Measurements from ENCODE around the gene ZNF148. TPM values are rescaled to one million over a fixed set of nuclear protein-coding genes. Genes with fewer than 3 reads are reported as not detected.

ZNF148 gene
- total RNA-seq, 1 donor from 2014 or later, result 47.5 TPM

DNA sequence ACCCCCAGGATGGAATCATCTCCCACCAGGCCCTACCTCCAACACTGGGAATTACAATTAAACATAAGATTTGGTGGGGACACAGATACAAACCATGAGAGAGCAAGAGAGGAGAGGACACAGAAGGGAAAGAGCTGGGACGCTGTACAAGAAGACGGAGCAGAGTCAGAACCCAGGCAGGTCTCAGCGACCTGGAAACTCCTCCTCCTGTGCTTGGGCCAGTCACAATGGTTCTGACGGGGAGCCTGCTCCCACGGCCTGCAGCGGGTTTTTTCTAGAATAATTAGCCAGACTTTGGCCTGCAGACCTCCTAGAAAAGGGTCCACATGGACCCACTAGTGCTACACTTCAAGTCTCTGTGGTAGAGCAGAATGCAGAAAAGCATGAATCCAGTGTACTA, 168.2 kb downstream of the ZNF148 start:
- TF ChIP-seq, protein P1, sequence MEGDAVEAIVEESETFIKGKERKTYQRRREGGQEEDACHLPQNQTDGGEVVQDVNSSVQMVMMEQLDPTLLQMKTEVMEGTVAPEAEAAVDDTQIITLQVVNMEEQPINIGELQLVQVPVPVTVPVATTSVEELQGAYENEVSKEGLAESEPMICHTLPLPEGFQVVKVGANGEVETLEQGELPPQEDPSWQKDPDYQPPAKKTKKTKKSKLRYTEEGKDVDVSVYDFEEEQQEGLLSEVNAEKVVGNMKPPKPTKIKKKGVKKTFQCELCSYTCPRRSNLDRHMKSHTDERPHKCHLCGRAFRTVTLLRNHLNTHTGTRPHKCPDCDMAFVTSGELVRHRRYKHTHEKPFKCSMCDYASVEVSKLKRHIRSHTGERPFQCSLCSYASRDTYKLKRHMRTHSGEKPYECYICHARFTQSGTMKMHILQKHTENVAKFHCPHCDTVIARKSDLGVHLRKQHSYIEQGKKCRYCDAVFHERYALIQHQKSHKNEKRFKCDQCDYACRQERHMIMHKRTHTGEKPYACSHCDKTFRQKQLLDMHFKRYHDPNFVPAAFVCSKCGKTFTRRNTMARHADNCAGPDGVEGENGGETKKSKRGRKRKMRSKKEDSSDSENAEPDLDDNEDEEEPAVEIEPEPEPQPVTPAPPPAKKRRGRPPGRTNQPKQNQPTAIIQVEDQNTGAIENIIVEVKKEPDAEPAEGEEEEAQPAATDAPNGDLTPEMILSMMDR (IDR thresholded peaks at IDR 0.05), result no peak
- Histone ChIP-seq H3K4me3 (no peak overlapping the region), H3K27ac (no peak overlapping the region), H3K4me1 (no peaks in the 10 kb centered on the region), H3K9me3 (no peaks in the 10 kb centered on the region), H3K36me3 (no peaks in the 10 kb centered on the region), H3K27me3 (peaks cover under 1% of the 10 kb centered on the region)
- intact Hi-C loops (cut with DNase I), result no loop called here
- no peak for ATAC-seq
- DNase-seq, result no peak

DNA sequence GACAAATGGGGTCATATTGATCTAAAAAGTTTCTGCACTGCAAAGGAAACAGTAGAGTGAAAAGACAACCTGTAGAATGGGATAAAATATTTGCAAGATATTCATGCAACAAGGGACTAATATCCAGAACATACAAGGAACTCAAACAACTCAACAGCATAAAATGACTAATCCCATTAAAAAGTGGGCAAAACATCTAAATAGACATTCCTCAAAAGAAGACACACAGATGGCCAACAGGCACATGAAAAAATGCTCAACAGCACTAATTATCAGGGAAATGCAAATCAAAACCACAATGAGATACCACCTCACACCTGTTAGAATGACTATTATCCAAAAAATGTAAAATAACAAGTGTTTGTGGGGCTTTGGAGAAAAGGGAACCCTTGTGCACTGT, 171.4 kb downstream of the ZNF148 start:
- intact Hi-C loops (cut with DNase I), result no loop called here
- TF ChIP-seq, protein P1 (IDR thresholded peaks at IDR 0.05), result no peak
- DNase-seq, result no peak
- H3K9me3 ChIP-seq, result no peaks in the 10 kb centered on the region
- H3K36me3 ChIP-seq, result no peaks in the 10 kb centered on the region
- H3K4me1 ChIP-seq, result no peaks in the 10 kb centered on the region
- ATAC-seq, result no peak
- H3K27ac ChIP-seq, result no peak overlapping the region
- no peak overlapping the region for H3K4me3 ChIP-seq
- no peaks in the 10 kb centered on the region for H3K27me3 ChIP-seq

DNA sequence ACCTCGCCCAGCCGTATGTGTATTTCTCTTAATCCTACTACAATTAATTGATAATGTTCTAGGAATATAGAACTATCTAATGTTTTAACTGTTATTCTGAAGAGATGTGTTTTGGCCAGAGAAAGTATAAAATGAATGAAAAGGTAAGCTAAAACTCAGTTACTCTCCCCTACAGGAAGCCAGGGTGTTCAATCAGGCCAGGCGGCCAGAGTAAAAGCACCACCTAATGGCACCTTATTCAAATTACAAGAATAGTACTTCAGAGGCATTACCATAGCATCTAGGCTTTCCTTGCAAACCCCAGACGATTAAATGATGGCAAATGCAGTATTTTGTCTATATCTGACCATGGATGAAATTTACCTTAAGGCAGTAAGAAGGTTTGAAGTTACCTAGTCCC, 172.9 kb downstream of the ZNF148 start:
- ATAC-seq (peak; percentile 33), DNase-seq (no peak)
- Histone ChIP-seq H3K27ac (no peak overlapping the region), H3K9me3 (no peaks in the 10 kb centered on the region), H3K4me1 (no peaks in the 10 kb centered on the region), H3K27me3 (no peaks in the 10 kb centered on the region), H3K4me3 (no peak overlapping the region), H3K36me3 (no peaks in the 10 kb centered on the region)
- intact Hi-C loops (cut with DNase I), result no loop called here
- TF ChIP-seq, protein P1 (IDR thresholded peaks at IDR 0.05), result peak; percentile 8

DNA sequence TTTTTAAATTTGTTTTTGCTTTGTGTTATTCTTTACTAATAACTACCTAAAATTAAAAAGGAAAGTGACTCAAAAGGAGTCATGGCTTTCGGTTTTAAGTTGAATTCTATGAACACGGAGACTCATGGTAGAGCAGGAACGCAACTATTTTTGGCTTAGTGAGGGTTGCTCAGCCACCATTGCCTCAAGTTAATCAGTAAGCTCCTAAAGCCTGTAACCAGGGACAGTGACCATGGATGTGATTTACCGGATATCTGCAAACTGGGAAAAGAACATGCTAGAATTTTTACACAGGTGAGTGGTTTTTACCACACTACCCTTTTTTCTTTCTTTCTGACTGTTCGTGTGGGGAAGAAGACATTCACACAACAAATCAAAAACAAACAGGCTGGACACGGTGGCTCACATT, 174.4 kb downstream of the ZNF148 start:
- Histone ChIP-seq H3K36me3 (no peaks in the 10 kb centered on the region), H3K27ac (no peak overlapping the region), H3K4me3 (no peak overlapping the region), H3K27me3 (no peaks in the 10 kb centered on the region), H3K9me3 (no peaks in the 10 kb centered on the region), H3K4me1 (no peaks in the 10 kb centered on the region)
- TF ChIP-seq, protein P1 (IDR thresholded peaks at IDR 0.05), result no peak
- DNase-seq (no peak), ATAC-seq (no peak)
- intact Hi-C loops (cut with DNase I), result no loop called here

DNA sequence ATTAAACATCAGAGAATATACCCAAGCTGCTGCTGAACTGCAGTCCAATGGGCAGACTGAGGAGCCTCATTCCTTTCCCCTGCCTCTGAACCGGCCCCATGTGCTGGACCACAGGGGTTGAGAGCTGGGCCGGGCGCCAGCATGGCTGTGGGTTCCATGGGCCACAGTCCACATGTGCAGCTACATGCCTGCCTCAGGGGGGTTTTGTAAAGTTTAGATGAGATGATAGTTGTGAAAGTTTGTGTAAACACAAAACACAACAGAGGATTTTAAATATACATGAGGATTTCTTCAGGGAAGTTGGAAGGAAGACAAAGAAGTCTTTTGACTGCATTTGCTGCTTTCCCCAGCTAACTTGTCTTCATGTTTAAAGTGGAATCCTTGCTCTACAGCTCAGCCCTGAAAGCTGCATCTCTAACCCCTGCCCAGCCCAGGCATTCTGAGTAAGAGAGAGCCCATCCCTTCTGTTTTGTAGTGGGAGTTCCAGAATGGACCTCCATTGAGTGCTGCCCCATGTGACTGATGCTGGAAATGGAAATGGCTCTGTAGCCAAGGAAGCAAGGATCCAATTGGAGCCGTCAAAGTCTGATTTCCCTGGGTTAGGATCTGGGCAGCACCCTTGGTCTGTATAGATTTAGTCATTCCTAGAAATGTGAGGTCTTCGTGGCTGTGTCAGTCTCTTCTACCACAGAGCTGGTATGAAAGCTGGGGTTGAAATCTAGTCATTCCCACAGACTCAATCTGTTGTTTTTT, 180.1 kb downstream of the ZNF148 start:
- Histone ChIP-seq H3K9me3 (no peaks in the 10 kb centered on the region), H3K27ac (no peak overlapping the region), H3K4me1 (no peaks in the 10 kb centered on the region), H3K27me3 (no peaks in the 10 kb centered on the region), H3K36me3 (no peaks in the 10 kb centered on the region), H3K4me3 (no peak overlapping the region)
- intact Hi-C loops (cut with DNase I), result no loop called here
- ATAC-seq (no peak), DNase-seq (no peak)
- TF ChIP-seq, protein P1 (IDR thresholded peaks at IDR 0.05), result no peak

Data from upper lobe of right lung (tissue), 1 donor.